ENCODE measurements around the gene PDCD1.
"Not testable (repeated sequence)": the region's sequence is repeated elsewhere in the genome, so short reads cannot be mapped to it uniquely, and the experiment has no call there.

The PDCD1 gene

DNA sequence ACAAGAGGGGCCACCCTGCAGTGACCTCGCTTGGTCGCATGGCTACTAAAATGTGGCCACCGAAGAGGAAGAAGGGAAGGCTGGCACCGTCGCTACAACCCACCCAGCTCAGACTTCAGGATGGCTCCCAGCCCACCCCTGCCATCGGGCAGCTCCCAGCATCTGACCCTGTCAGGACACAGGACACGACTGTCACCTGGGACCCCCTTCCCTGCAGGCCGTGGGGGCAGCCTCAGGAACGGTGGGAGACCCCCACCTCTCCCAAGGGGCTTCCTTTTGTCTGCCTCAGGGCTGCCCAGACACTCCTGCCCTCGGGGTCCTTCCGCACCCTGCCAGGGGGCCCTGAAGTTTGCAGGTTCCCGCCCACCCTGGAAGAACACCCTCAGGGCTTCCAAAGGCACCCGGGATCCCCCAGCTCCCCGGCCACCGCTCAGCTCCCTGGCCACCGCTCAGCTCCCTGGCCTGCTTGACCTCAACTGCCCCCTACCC lies 18.5 kb upstream of the PDCD1 start:
- DNase-seq = no peak

- no peak for DNase-seq
Measured at GRCh38 chr2:241876528-241877196, 18.0 kb upstream of the PDCD1 start.

DNA sequence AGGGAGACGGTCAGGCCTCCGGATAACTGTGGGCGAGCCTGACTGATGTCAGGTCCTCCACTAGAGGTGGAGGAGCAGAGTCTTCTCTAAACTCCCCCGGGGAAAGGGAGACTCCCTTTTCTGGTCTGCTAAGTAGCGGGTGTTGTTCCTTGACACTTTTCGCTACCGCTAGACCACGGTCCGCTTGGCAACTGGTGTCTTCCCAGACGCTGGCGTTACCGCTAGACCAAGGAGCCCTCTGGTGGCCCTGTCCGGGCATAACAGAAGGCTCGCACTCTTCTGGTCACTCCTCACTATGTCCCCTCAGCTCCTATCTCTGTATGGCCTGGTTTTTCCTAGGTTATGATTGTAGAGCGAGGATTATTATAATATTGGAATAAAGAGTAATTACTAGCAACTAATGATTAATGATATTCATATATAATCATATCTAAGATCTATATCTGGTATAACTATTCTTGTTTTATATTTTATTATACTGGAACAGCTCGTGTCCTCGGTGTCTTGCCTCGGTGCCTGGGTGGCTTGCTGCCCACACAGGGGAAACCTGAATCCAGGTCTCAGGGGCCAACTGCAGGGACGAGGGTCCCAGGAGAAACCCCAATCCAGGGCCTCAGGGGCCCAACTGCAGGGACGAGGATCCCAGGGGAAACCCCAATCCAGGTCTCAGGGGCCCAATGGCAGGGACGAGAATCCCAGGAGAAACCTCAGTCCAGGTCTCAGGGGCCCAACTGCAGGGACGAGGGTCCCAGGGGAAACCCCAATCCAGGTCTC lies 17.2 kb upstream of the PDCD1 start:
- not testable (repeated sequence) for DNase-seq

GRCh38 chr2:241874277-241874925 lies 15.7 kb upstream of the PDCD1 start:
- no peak for DNase-seq

- DNase-seq = no peak
Measured at GRCh38 chr2:241873803-241874110, 15.1 kb upstream of the PDCD1 start.

GRCh38 chr2:241873081-241873802 lies 14.5 kb upstream of the PDCD1 start:
- no peak for DNase-seq

DNA sequence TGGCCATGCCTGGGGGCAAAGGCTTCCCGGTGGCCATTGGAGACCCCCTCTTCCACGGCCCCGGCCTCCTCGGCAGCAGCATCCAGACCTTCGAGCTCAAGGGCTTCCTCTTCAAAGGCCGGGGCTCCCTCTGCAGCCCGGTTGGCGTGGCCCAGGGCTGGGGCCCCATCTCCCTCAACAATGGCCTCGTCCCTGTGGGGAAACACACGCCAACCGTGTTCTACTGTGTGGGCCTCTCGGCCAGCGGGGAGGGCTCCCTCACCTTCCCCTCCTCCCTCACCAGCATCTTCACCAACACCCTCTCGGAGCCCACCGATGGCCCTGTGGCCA lies 13.6 kb upstream of the PDCD1 start:
- DNase-seq = no peak

DNA sequence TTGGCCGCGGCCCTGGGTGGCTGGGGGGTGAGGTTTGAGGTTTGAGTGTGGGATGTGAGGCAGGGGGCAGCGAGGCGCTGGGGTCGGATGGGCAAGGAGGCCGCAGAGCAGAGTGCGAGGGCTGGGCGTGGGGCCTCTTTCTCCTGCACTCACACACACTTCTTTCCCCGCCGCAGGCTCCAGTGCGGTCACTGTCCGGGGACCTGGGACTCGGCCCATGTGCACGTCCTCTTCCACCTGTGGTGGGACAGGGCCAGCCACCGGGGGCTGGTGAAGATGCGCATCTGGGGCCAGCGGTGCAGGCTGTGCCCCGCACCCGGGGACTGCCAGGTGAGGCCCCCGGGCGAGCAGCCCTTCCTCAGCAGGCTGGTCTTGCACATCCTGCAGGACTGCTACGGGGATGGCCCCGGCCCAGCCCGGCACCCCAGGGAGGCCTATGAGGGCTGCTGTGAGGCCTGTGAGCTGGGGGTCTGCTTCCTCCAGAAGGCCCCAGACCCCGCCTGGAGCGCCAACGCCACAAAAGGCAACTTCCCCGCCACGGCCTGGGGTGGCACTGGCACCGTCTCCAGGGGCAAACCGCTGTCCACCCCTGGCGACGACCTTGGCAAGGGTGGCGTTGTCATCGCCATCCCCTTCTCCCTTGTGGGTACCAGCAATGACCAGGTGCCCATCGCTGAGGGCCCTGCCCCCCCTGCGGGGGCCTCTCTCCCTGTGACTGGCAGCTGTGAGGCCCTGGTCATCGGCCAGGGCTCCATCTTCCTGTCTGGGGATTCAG lies 13.0 kb upstream of the PDCD1 start:
- no peak for DNase-seq

DNA sequence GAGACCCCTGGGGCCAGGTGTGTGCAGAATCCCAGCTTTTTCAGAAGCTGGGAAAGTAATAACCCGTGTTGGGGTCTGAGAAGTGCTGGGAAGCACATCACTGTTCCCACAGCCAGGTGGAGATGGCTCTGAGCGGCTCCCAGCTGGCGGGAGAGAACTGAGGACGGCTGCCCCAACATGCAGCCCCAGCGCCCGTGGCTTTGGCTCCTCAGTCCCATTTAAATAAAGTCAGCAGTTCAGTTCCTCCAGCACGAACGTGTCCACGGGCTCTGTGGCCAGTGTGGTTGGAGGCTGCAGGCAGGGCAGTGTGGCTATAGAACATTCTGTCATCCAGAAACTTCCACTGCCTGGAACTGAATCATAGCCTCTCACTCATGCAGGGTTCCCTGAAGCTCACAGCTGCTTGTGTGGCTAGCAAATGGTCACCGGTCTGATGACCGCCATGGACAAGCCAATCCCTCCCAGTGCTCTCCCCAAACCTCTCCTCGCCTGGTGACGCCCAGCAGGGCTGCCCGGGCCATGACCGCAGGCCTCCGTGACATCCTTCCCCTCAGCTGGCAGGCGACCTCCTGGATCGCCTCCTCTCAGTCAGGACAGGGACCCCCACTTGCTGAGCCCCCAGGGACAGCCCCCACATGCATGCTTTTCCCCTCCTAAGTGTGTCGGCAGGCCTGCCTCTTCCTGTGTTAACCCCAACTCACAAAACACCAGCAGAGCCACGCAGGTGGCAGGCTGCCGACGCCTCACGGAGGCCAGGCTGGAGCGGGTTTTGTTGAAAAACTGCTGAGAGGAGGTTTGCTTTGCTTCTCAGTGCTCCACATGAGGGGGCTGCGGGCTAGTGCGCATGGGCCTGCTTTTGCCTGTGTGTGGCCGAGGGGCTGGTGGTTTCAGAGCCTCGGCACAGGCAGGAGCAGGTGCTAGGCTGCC lies 12.2 kb upstream of the PDCD1 start:
- no peak for DNase-seq

DNA sequence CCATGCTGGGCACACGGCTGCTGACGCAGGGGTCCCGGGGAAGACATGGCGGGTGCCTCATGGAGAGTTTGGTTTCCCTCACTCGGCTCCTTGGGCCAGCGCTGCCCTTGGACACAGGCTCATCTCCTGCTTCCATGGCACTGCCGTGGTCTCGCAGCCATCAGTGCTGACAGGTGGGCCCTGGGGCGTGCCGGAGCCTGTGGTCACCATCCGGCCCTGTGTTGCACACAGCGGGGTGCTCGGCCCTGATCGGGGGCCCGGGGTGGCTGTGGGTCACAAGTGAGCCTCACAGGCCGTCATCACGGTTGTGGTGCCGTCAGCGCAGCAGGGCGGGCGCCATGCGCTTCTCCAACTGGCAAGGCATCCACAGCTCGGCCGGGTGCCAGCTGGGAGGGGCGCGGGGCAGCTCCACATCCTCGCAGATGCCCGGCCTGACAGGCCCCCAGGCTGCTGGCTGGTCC lies 11.4 kb upstream of the PDCD1 start:
- DNase-seq = no peak

GRCh38 chr2:241869087-241869961 lies 10.6 kb upstream of the PDCD1 start, which contains the start of gene RTP5:
Gene RTP5 (plus strand): TSS chr2:241869729. CDS start chr2:241869757, 28 bp downstream.
- DNase-seq = no peak

DNA sequence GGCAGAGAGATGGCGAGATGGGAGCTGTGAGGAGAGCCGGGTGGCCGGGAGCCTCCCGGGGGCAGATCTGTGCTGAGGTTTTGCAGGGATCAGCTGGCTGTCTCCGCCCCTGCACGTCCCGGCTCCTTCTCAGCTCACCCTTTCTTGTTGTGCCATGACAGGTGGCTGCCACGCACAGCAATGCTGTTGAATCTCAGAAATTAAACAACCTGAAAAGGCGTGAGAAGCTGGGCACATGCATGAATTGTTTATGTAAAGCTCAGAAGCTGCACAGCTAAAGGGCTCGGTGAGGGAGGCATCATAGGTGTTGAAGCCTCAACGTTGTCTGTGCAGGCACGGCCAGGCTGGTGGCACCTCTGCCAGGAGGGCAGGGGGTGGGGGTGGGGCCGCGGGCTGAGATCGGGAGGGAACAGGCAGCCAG lies 10.0 kb upstream of the PDCD1 start:
- no peak for DNase-seq

GRCh38 chr2:241867776-241868420 lies 9.2 kb upstream of the PDCD1 start:
- no peak for DNase-seq

- no peak for DNase-seq
Measured at GRCh38 chr2:241866790-241867645, 8.3 kb upstream of the PDCD1 start.

- DNase-seq = no peak
Measured at GRCh38 chr2:241865957-241866789, 7.5 kb upstream of the PDCD1 start.

DNA sequence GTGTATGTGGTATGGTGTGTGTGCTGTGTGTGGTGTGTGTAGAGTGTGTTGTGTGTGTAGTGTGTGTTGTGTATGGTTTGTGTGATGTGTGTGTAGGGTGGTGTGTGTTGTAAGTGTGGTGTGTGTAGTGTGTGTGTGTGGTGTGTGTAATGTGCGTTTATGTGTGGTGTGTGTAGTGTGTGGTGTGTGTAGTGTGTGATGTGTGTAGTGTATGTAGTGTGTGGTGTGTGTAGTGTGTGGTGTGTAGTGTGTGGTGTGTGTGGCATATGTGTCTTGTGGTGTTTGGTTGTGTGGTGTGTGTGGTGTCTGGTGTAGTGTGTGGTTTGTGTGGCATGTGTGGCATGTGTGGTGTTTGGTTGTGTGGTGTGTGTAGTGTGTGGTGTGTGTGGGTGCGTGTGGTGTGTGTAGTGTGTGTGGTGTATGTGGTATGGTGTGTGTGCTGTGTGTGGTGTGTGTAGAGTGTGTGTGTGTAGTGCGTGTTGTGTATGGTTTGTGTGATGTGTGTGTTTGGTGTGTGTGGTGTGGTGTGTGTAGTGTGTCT lies 6.8 kb upstream of the PDCD1 start:
- DNase-seq = no peak

- DNase-seq = no peak
Measured at GRCh38 chr2:241864850-241865213, 6.1 kb upstream of the PDCD1 start.
